Measurements from ENCODE around the gene RTL5. TPM values are rescaled to one million over a fixed set of nuclear protein-coding genes. Genes with fewer than 3 reads are reported as not detected.

The RTL5 gene
- total RNA-seq, 1 donor: 2.2 TPM

GRCh38 chrX:72097098-72097497, 34.6 kb downstream of the RTL5 start:
- Histone ChIP-seq H3K27ac (ENCODE audit: low read depth, low read length) (no peak overlapping the region), H3K4me1 (ENCODE audit: insufficient read depth, low read length) (no peaks in the 10 kb centered on the region), H3K9me3 (ENCODE audit: low read depth, low read length) (no peaks in the 10 kb centered on the region), H3K4me3 (ENCODE audit: insufficient read depth, low read length) (no peak overlapping the region), H3K79me2 (ENCODE audit: insufficient read depth, low read length) (no peaks in the 10 kb centered on the region), H3K27me3 (ENCODE audit: insufficient read depth, low read length) (peaks cover 60% of the 10 kb centered on the region), H2AFZ (ENCODE audit: low read length) (no peak overlapping the region), H4K20me1 (ENCODE audit: insufficient read depth, low read length) (peaks cover 7% of the 10 kb centered on the region), H3K36me3 (ENCODE audit: insufficient read depth, low read length) (no peaks in the 10 kb centered on the region), H3K4me2 (ENCODE audit: insufficient read depth, low read length) (no peak overlapping the region)
- no peak for TF ChIP-seq CTCF (IDR thresholded peaks at IDR 0.05; ENCODE audit: extremely low read depth, low read depth, low read length)
- DNase-seq (ENCODE audit: insufficient read length, low spot score, missing footprints): no peak

- no peaks in the 10 kb centered on the region for H3K4me1 ChIP-seq (ENCODE audit: insufficient read depth, low read length)
Measured at GRCh38 chrX:72095370-72095769, 36.3 kb downstream of the RTL5 start.

GRCh38 chrX:72094894-72095293, 36.8 kb downstream of the RTL5 start:
- Histone ChIP-seq H3K79me2 (ENCODE audit: insufficient read depth, low read length) (no peaks in the 10 kb centered on the region), H3K27ac (ENCODE audit: low read depth, low read length) (no peak overlapping the region)
- no peak for DNase-seq (ENCODE audit: insufficient read length, low spot score, missing footprints)

More at GRCh38 chrX:72095370-72095769, 36.3 kb downstream of the RTL5 start:
- Histone ChIP-seq H3K4me3 (ENCODE audit: insufficient read depth, low read length) (no peak overlapping the region), H3K79me2 (ENCODE audit: insufficient read depth, low read length) (no peaks in the 10 kb centered on the region), H3K27me3 (ENCODE audit: insufficient read depth, low read length) (peaks cover 52% of the 10 kb centered on the region), H4K20me1 (ENCODE audit: insufficient read depth, low read length) (peaks cover 7% of the 10 kb centered on the region), H3K9me3 (ENCODE audit: low read depth, low read length) (no peaks in the 10 kb centered on the region), H3K4me2 (ENCODE audit: insufficient read depth, low read length) (no peak overlapping the region), H3K27ac (ENCODE audit: low read depth, low read length) (no peak overlapping the region), H3K36me3 (ENCODE audit: insufficient read depth, low read length) (no peaks in the 10 kb centered on the region), H2AFZ (ENCODE audit: low read length) (no peak overlapping the region)
- TF ChIP-seq CTCF (IDR thresholded peaks at IDR 0.05; ENCODE audit: extremely low read depth, low read depth, low read length): no peak
- DNase-seq (ENCODE audit: insufficient read length, low spot score, missing footprints): no peak

GRCh38 chrX:72089254-72089653, 42.5 kb downstream of the RTL5 start:
- DNase-seq (ENCODE audit: insufficient read length, low spot score, missing footprints): no peak
- TF ChIP-seq CTCF (IDR thresholded peaks at IDR 0.05; ENCODE audit: extremely low read depth, low read depth, low read length): no peak
- Histone ChIP-seq H4K20me1 (ENCODE audit: insufficient read depth, low read length) (no peaks in the 10 kb centered on the region), H3K36me3 (ENCODE audit: insufficient read depth, low read length) (no peaks in the 10 kb centered on the region), H3K4me1 (ENCODE audit: insufficient read depth, low read length) (no peaks in the 10 kb centered on the region), H3K27ac (ENCODE audit: low read depth, low read length) (no peak overlapping the region), H3K27me3 (ENCODE audit: insufficient read depth, low read length) (peaks cover 37% of the 10 kb centered on the region), H3K9me3 (ENCODE audit: low read depth, low read length) (no peaks in the 10 kb centered on the region), H3K4me3 (ENCODE audit: insufficient read depth, low read length) (no peak overlapping the region), H3K4me2 (ENCODE audit: insufficient read depth, low read length) (no peak overlapping the region), H2AFZ (ENCODE audit: low read length) (no peak overlapping the region), H3K79me2 (ENCODE audit: insufficient read depth, low read length) (no peaks in the 10 kb centered on the region)

More at GRCh38 chrX:72094894-72095293, 36.8 kb downstream of the RTL5 start:
- Histone ChIP-seq H3K4me3 (ENCODE audit: insufficient read depth, low read length) (no peak overlapping the region), H4K20me1 (ENCODE audit: insufficient read depth, low read length) (peaks cover 3% of the 10 kb centered on the region), H3K27me3 (ENCODE audit: insufficient read depth, low read length) (peaks cover 50% of the 10 kb centered on the region), H3K4me2 (ENCODE audit: insufficient read depth, low read length) (no peak overlapping the region), H3K4me1 (ENCODE audit: insufficient read depth, low read length) (no peaks in the 10 kb centered on the region), H2AFZ (ENCODE audit: low read length) (no peak overlapping the region), H3K36me3 (ENCODE audit: insufficient read depth, low read length) (no peaks in the 10 kb centered on the region), H3K9me3 (ENCODE audit: low read depth, low read length) (no peaks in the 10 kb centered on the region)
- no peak for TF ChIP-seq CTCF (IDR thresholded peaks at IDR 0.05; ENCODE audit: extremely low read depth, low read depth, low read length)
